Stimulated activated naive CD8-positive, alpha-beta T cell treated with anti-CD3 and anti-CD28 coated beads, Interleukin-15, Interleukin-2, amounts not matched to agents 100 U/mL and 50 U/mL, for 24 hours (primary cell): ENCODE data around the gene AIFM1.

Experiments
- ATAC-seq: fragments of 150-1000 bp; cut with Tn5 transposase; one replicate; pipeline ENCODE4 v1.10.0; 2021
- DNase-seq: peaks from one replicate; pipeline ENCODE4 v3.0.0; 2021

Gene AIFM1

GRCh38 chrX:130170752-130171445 is 5.3 kb upstream of the AIFM1 start:
- ATAC-seq, result peak; percentile 82
- DNase-seq, result peak; percentile 70

GRCh38 chrX:130167040-130167439 is 1.4 kb upstream of the AIFM1 start:
- no peak for DNase-seq
- no peak for ATAC-seq

DNA sequence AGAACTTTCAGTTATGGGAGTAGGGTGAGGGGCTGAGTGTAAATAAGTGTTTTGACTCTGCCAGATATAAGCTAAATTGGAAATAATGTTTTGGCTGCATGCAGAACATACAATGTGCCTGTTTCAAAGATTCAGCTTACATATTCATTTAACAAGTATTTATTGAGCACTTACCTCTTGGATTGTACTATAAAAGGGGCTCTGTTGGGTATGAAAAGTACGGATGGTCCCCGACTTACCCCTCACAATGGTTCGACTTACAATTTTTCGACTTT is 799 bp upstream of the AIFM1 start:
- ATAC-seq (no peak), DNase-seq (no peak)

- ATAC-seq (peak; percentile 26), DNase-seq (no peak)
Observed at GRCh38 chrX:130165181-130165702, 399 bp downstream of the AIFM1 start.

DNA sequence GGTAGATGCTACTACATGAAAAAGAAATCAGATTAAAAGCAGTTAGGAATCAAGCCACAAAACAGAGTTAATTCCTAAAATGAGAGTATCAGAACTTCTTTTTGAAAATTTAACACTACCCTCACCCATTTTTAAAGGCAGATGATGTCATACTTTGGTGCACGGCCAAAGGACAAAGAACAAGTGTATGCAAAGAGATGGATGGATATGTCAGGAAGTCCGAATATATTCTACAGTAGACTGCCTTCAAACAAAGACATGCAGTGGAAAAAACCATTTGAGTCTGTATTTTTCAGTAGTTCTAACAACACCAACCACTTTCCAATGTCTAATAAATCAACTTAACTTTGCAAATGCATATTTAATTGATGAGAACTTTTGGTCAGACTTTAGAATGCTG is 2.2 kb downstream of the AIFM1 start:
- DNase-seq, result no peak
- no peak for ATAC-seq

DNA sequence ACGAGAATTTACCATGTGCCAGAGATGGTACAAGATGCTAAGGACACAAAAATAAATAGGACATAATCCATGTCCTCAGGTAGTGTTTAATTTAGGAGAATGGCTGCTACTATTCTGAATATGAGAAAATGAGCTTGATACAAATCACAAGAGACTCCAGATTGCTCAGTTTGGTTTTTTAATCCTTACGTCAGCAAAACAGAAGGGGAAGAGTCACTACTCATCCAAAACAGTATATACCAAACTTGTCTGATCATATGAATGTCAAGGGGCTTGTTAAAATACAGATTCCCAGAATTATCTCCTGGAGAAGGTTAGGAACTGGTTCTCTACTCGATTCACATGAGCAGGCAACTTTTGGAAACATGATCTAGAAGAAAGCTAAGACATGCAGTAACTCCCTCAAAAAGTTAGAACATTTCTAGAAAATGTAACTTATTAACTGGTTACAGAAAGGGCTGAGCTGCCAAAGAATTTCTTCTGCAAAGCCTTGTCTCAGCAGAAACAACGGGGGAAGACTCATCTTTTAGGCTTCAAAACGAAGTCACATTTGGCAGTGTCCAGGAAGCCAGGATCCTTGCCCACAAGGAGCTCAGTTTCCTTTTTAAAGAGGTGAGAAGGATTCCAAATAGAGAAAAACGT is 3.4 kb downstream of the AIFM1 start:
- DNase-seq (no peak), ATAC-seq (no peak)

GRCh38 chrX:130159776-130160175 is 5.9 kb downstream of the AIFM1 start:
- ATAC-seq (no peak), DNase-seq (no peak)

DNA sequence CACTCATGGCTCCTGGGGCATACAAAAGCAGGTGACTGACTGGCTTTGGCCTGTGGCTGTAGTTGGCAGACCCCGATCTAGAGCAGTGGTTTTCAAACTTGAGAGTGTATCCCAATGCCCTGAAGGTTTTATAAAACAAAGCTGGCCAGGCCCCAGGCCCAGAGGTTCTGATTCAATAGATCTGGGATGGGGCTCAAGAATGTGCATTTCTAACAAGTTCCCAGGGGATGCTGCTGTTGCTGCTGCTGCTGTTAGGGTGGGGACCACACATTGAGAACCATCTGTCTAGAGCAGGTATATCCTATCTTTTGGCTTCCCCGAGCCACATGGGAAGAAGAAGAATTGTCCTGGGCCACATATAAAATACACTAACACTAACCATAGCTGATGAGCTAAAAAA is 7.3 kb downstream of the AIFM1 start:
- no peak for ATAC-seq
- no peak for DNase-seq

GRCh38 chrX:130155564-130155963 is 10.1 kb downstream of the AIFM1 start:
- ATAC-seq, result no peak
- no peak for DNase-seq

GRCh38 chrX:130147631-130148030 is 18.0 kb downstream of the AIFM1 start:
- DNase-seq, result no peak

GRCh38 chrX:130145123-130145522 is 20.5 kb downstream of the AIFM1 start:
- ATAC-seq (no peak), DNase-seq (no peak)

More at GRCh38 chrX:130147631-130148030, 18.0 kb downstream of the AIFM1 start:
- ATAC-seq, result no peak

DNA sequence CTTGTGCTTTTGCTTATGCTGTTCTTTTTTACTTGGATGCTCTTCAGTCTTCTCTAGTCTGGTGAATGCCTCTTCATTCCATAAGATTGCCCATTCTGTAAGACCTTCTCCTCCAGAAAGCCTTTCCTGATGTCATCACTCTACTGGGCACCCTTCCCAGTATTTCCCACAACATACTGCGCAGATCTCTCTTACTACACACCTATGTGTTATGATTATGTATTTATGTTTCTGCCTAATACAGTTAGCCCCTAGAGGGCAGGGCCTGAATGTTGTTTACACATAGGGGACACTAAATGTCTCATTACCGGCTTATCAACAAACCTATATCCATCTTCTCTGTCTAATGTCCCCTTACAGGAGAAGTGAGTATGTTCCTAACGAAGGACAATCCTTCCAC is 21.1 kb downstream of the AIFM1 start:
- DNase-seq (no peak), ATAC-seq (no peak)

DNA sequence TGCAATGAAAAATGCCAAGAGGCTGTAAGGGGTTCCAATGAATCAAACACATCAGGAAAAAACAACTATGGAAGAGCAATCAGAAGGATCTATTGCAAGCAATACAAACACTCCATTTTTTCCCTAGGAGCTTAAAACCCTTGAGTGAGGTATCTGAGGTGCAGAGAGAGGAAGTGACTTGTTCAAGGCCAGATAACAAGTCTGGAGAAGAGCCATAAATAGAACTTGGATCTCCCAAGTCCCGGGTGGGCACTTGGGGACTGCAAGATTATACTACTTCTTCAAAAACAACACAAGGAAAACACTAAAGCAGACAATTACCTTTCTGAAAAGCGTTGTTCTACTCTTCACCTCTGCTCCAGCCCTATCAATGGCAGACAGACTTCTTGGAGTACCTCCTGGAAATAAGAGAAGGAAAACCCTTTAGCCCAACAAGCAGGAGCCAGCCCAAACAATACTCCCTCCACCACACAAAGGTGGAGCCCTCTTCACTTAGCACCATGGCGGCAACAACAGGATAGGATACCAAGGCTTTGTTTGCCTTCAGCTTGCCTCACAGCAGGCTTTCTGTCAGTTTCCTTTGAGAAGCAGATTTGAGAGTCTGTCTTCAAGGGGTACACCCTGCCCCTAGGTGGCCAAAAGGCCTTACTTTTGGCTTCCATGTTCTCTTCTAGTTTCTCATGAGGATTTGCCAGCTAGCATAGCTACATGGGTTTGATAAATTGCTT is 26.0 kb downstream of the AIFM1 start:
- ATAC-seq (no peak), DNase-seq (no peak)

GRCh38 chrX:130136961-130137360 is 28.7 kb downstream of the AIFM1 start:
- DNase-seq (no peak), ATAC-seq (no peak)

- ATAC-seq (no peak), DNase-seq (no peak)
Observed at GRCh38 chrX:130136496-130136895, 29.1 kb downstream of the AIFM1 start.

DNA sequence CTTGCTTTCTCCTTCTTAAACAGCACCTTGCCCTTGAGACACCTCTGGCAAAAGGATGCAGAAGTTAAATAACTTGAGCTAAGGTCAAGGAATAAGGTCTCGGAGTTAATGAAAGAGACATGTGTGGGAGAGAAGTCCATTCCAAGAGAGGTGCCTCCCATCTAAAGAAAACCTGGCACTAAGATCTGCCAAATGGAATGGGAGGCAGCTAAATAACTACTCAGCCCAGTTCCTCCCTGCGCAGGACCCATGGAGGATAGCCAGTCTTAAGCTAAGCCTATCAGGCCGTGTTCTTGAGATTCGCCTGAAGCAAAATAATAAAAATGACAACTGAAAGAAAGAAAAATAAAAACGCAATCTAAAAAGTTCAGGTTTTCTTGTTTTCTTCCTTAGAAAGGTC is 34.7 kb downstream of the AIFM1 start:
- no peak for ATAC-seq
- no peak for DNase-seq

DNA sequence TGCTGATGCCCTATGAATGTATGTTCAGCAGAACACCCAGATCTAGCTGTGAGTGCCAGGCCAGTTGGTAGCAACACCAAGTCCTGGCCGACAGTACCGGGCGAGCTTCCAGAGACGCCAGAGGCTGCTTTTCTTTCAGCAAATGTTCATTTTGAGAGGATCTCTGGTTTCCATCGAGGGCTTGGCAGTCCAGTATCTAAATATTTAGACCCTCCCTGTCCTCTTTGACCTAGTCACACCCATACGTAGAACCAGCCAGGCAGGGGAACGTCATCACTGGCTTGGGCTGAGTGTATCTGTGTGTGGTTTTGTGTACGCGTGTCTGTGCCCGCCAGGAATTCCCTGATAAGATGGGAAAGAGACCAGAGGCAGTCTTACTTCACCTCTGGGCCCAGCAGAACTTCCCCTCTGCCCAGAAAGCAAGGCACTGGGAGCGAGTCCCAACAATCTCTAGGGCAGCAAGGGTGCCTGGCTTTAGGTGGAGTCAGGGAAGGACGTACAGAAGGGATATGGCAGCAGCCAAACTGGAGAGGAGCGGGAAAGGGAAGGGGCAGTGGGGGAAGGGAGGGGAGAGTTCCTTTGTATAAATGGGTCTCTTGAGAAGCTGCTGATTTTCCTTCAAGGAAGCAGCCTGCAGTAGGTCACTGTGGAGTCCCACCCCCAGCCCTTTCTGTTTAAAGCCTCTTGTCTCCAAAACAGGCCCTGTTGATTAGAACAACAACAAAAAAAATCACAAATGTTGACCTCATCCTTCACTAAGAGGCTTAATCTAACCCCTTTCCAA is 40.4 kb downstream of the AIFM1 start:
- DNase-seq (no peak), ATAC-seq (no peak)

GRCh38 chrX:130124577-130124976 is 41.1 kb downstream of the AIFM1 start:
- ATAC-seq (no peak), DNase-seq (no peak)

- ATAC-seq, result no peak
- no peak for DNase-seq
Observed at GRCh38 chrX:130121505-130121800, 44.2 kb downstream of the AIFM1 start.

- peak; percentile 85 for ATAC-seq
Observed at GRCh38 chrX:130120746-130121504, 44.7 kb downstream of the AIFM1 start.

GRCh38 chrX:130120321-130120731 is 45.3 kb downstream of the AIFM1 start:
- peak; percentile 39 for DNase-seq
- ATAC-seq, result peak; percentile 41

More at GRCh38 chrX:130120746-130121504, 44.7 kb downstream of the AIFM1 start:
- peak; percentile 72 for DNase-seq

DNA sequence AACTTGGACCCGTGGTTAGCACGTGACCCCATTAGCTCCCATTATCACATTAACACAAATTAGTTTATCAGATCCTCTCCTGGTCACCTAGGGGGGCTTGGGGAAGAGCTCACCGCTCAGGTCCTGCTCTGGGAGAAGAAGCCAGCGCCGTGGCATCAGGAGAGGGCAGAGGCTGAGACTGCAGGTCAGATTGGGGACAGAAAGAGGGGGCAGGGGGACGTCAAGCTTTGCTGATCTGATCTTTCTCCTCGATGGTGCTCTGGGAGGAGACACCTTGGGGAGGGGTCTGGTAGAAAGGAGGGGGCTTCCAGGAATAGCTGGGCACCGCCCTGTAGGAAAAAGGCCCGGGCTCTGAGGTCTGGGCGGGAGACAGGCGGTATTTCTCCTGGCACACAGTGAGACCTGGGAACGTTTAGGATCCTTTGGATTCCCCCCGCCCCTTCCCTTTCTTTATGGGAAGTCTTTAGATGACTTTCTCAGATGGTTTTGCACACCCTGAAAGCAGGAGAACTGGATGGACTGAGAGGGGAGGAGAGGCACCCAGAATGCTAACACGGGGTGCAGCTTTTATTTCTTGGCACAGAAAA is 46.2 kb downstream of the AIFM1 start:
- ATAC-seq (no peak), DNase-seq (no peak)
